HG03108 (cell line): ENCODE results near the gene STARD10.
"Not testable (repeated sequence)": the region's sequence is repeated elsewhere in the genome, so short reads cannot be mapped to it uniquely, and the experiment has no call there.

ENCODE experiments used
- ATAC-seq: cut with Tn5 transposase; IDR thresholded peaks from one replicate; pipeline ENCODE4 v1.9.1; 2021; ENCODE audit warnings: moderate library complexity; ENCODE audit not compliant: unreplicated experiment

The STARD10 gene, protein sequence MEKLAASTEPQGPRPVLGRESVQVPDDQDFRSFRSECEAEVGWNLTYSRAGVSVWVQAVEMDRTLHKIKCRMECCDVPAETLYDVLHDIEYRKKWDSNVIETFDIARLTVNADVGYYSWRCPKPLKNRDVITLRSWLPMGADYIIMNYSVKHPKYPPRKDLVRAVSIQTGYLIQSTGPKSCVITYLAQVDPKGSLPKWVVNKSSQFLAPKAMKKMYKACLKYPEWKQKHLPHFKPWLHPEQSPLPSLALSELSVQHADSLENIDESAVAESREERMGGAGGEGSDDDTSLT

DNA sequence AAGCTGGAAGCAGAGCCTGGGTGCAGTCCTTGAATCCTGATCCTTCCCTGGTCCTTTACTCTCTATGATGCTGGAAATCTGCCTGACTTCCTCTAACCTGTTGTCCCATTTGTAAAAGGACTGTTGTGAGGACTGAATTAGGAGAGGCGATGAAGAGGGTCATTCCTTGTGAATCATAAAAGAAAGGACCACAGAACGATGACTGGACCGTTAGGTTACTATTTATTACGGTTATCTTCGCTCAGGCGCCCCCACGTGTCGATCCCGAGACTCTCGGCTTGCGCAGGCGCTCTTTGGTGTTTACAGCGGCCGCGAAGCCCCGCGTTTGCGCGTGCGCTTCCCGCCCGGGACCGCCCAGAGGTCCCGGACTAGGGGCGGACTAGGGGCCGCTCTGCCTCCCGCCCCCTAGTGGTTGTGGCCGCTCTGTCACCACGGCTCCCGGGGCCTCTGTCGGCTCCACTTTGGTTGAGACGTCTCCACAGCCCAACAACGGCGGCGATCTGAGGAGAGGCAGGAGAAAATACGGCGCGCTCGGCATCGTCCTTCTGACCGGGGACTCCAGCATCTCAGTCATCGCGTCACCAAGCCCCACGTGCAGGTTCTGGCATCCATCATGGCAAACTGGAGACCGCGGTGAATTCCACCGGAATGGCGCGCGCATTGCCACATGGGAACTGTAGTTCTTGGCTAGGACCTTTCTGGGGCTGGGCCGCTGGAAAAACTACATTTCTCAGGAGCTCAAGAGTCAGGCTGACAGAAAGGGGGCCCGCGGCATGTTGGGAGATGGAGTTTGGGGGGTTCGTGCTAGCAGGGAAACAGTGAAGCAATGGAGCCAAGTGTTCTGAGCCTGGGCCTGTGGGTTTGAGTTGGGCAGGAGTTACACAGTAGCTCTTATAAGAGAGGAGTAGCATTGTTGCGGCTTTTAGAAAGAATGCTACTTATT, at the start of gene STARD10:
Gene STARD10 (minus strand): TSS at position 623 of the 943 bp plus-strand sequence. CDS start 12,866 bp downstream, outside the sequence.
- peak; percentile 86 for ATAC-seq

DNA sequence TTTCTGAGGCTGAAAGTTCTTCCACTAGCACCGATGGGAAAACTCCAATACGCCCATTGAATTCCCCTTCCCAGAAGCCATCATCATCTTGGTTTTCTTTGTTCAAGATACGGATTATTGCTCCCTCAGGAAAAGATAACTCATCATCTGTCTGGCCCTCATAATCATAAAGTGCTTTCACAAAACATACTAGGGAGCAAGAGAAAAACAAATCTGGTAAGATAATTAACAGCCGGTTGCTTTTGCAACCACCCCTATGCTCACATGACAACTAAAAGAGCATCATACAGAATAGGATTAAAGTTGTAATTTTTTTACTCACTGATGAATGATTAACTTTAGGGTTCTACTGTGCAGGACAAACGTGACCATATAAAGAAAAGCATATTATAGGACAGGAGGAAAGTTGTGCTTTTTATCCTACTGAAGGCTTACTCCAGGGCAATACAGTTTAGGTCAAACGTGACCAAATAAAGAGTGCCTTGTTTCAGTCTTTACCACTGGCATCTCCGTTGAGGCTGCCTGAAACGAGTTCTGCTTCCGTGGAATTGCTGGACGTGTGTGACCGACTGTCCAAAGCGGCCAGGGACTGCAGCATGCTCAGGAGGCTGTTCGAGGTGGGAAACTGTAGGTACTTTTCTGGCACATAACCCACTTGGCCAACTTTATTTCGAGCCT, 48.9 kb upstream of the STARD10 start:
- ATAC-seq = no peak

DNA sequence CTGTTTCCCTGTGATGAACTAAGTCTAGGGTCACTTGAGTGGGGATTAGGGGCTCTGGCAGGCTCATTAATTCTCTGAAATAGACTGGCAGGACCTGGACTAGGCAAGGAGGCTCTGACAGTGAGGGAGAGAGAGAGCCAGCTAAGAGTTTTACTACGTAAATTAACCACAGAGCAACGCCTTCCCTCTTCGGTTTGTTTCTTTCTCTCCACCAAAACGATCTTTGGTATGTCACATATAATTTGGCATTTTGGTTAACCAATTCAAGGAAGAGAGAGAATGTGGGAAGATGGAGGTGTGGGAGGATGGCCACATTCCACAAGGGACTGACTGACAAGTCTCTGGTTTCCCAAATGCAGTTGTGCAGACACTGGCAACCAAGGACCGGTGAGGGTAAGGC, 48.3 kb upstream of the STARD10 start:
- no peak for ATAC-seq

DNA sequence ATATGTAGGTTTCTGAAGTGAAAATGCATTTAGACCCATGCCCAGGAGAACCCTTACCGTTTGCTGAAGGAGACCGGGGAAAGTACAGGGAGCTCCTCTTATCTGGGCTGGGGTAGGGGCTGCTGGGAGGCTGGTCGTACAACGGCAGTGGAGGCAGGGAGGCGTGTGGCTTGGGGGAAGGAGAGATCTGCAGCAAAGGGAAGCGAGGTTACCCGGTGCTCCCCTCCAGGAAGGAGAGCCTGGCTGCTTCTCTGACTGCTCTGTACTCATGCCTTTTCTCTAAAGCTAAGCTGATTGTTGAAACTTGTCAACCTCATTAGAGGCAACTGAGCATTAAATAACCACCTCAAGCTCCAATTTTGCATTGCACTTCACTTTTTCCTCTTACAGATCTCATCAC, 47.5 kb upstream of the STARD10 start:
- no peak for ATAC-seq

DNA sequence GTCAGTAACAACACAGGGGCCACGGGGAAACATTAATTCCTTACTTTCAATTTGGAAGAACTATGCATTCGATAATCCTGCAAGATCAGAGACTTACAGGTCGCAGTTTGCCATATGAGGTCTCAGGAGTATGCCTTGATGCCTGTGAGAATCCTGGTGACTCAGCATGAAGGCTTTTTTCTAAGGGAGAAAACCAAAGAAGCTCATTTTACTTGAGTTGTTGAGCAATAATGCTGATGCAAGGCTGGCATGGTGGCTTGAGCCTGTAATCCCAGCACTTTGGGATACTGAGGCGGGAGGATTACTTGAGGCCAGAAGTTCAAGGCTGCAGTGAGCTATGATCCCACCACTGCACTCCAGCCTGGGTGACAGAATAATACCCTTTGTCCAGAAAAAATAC, 46.9 kb upstream of the STARD10 start:
- ATAC-seq = no peak

DNA sequence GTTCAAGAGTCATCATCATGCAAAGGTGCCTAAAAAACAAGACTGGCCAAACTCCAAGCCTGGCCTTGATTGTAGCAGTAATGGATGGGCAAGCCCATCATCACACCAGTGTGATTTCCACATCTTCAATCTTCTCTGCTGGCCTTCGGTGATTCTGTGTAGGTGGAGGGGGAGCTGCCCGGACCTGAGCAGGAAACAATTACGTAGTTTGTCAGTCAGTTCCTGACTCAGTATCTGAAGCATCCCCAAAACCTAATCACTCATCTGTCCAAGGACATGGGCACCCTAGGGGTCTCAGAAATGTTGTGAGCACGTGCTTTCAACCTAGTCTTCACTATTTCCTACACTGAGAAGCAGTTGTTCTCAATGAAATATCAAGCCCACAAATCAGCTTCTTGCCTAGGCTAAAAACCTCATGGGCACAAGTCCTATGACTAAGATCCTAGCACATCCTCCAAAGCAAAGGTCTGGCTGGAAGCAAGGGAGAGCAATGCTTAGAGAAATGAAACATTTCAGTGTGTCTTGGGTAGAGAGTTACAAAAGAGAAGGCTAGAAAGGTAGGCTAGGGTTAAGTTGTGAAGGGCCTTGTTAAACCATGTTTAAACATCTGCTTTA, 45.0 kb upstream of the STARD10 start:
- ATAC-seq = no peak

DNA sequence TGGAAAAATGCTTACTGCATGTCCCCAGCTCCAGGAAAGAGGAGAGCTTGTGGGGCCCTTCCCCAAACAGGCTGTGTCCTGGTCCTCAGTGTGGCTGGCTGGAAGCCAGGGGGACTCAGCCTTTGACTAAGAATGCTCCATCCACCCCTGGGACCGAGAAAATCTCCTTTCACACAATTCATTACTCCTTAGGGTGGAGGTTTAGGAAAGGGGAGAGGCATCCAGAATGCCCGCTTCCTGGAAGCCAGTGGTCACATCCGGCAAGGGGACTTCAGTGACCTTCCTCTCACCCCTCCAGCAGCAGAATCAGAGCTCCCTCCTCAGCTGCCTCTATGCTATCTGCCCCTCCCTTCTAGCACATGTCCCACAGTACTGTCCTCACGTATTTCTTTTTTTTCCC, 42.3 kb upstream of the STARD10 start:
- no peak for ATAC-seq

DNA sequence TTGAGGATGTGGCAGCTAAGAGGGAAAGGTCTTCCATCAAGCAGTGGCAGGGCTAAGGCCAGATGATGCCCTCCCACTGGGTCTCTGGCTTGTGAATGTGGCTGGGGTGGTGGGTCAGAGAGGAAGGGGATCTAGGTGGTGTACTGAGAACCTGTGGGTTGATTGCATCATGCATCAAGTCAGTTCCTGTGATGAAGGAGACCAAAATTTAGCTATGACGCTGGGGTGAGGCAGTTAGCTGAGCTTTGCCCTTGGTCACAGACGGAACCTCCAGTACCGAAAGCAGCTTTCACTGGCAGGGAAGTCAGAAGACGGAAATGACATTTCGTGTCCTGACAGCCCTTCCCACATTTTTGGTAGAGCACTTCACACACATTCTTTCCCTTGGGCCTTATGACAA, 41.1 kb upstream of the STARD10 start:
- no peak for ATAC-seq

DNA sequence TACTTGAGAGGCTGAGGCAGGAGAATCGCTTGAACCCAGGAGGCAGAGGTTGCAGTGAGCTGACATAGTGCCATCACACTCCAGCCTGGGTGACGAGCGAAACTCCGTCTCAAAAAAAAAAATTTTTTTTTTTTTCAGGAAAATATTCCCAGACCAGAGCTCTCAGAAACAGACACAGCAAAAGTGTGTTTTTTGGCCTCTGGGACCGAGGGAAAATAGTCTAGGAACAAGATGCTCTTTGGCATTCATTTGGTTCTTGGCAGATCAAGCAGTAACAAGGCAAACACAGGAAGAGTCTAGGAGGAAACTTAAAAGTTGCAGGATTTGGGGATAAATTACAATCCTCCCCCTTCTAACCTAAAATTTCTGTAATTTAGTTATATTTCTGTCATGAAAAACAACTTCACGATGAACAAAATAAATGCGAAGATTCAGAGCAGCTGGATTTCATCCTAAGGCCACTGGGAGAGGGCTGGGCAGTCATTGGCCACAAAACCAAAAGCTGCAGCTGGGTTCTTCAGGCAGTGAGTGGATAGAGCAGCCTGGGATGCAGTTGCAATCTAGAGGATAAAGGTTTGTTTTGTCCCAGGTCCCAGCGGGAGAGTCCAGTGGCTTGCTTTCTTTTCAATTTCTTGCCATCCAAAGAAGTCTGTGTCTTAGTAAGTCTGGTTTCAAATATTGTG, 40.1 kb upstream of the STARD10 start:
- ATAC-seq = no peak

DNA sequence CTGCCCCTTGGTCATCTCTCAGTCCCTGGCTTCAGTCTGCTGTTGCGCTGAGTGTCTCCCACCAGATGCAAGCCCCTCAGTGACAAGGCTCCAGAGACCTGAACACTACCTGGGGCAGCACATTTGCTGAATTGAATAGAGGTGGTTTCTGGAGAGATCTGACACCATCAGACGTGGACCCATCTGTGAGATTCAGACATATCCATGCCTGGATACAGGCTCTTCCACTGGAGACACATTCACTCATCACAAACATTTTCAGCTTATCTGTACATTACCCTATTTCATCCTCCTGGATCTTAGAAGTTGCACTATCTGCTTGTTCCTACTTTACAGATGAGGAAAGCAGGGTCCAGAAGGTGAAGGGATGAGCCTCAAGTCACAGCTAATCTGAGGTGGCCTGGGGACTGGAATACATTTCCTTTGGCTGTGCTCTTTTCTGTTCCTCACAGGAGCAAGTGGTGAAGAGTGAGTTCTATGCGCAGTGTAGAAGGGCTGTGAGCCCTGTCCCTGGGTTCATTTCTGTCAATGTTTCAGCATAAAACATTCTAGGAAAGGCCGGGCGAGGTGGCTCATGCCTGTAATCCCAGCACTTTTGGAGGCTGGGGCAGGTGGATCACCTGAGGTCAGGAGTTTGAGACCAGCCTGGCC, 39.4 kb upstream of the STARD10 start:
- ATAC-seq = no peak

DNA sequence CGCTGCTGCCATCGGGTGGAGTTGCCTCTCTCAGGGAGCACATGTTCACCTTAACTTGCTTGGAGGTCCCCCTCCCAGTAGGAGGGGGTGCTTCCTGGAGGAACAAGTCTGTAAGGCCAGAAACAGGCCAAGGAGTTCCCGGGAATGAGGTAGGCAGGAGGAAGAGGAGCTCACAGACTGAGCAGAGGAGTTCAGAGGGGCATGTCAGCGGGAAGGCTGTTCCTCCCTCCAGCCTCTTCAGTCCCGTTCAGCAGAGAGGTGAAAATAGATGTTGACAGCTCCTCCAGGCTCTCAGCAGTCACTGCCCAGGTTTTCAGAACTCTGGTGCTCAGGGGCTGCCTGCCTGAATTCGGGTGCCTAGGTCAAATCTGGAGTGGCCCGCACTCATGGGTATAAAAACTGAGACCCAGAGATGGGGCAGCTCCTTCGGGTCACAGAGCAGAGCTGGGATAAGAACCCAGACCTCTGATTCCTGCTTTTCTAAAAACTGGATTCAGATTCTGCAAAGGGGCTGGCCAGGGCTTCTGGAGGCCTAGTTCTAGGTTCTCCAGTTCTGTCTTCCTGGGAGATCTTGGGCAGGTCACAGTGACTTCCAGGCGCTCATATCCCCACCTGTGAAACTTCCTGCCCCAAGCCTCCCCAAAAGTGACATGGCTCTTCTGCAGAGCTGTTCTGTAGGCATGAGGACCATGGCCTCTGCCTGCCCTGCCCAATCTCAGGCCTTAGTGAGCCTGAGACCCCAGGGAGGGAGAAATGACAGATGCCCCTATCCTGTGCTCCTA, 38.6 kb upstream of the STARD10 start:
- ATAC-seq = no peak

DNA sequence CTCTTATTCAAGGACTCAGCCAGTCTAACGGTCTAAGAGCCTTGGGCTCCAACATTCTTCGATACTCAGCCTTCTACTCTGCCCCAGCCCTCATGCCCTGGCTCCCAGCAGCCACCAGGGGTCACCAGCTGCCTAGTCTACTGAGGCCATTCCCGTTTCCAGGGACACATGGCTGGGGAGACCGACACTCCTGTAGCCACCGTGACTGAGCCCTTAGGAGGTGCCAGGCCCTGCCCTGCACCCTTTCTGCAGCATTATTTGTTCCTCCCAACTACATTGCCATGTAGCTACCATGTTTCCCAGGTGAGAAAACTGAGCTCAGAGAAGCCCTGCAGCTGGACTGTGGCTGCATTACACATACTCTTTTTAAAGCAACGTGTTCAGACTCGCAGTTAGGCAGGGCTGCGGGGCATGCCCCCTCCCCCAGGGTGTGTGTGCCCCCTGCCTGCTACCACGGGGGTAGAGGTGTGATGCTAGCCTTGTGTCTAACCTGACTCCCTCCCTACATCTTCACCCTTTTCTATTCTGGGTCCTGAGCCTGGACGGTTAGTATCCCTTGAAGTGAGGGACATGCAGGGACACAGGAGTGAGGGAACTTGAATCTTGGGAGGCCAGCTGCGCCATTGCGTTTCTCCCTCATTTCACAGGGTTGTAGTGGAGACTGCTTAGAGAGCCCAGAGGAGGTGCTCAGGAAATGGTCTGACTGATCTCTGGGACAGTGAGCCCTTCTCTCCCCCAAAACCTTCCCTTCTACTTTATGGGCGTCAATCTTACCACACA, 37.9 kb upstream of the STARD10 start:
- no peak for ATAC-seq

DNA sequence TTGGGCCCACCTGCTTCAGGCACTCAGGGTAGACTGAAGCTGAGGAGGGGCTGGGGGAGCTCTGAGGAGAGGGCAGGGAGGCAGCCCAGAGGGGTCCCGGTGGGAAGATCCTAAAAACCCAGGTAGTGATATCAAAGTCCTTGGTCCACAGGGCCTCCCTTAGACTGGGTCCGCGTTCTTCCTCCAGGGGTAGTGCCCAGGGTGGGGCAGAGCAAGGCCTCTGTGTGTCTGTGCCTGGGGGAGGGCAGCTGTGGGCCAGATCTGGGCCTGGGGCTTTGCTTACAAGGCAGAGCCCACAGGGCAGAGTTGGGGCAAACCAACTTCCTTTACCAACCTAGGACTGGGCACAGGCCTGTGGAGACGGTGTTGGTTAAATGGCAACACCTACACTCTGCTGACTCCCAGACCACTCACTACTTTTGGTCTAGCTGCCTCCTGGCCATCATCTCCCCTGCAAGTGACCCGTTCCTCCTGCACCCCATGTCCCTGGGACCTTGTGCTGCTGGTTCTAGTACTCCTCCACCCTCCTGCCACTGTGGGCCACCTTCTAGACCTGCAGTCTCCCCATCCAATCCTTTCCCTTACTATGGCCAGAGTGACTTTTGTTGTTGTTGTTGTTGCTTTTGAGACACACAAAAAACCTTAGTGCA, 36.2 kb upstream of the STARD10 start:
- ATAC-seq = no peak

DNA sequence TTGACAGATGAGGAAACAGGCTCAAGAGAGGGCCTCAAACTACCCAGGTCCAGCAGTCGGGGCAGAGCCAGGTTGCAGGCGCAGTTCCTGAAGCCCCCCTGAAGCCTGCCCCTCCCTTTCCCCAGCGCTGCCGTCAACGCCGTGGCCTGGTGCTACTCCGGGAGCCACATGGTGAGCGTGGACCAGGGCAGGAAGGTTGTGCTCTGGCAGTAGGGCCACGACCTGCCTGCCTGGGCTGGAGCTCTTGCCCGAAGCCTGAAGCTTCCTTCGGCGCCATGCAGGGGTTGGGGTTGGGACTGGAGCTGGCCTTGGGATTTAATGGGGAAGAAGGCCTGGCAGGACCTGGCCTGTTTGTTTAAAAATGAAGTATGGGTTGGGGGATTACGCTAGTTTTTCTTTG, 35.3 kb upstream of the STARD10 start:
- no peak for ATAC-seq

DNA sequence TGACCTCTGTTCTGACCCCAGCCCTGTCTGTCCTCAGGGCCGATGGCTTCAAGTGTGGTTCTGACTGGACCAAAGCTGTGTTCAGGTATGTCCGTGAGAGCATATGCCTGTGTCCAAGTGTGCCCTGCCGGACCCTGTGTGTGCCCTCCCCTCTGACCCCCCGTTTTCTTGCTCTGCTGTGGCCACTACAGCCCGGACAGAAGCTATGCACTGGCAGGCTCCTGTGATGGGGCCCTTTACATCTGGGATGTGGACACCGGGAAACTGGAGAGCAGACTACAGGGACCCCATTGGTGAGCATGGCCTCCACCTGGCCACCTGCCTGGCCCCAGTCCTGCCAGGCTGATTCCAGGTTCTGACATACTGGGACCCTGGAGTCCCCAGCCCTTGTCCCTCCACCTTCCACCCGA, 34.9 kb upstream of the STARD10 start:
- no peak for ATAC-seq

DNA sequence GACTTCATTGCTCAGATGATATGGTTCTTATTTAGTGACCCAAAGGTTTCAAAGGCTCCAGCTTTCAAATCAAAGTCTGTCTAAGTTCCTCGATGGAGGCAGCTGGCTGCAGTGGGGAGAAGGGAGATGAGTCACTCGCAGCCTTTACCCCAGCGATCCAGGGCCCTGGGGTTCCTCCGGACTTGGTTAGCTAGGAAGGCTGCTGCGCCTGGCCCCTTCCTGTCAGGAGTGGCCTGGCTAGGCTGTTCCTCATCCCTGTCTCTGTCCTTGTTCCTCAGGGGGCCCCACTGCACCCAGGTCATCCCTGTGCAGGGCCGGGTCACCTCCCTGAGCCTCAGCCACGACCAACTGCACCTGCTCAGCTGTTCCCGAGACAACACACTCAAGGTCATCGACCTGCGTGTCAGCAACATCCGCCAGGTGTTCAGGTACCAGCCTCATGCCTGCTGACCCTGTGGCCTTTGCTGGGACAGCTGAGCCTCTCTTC, 34.3 kb upstream of the STARD10 start:
- no peak for ATAC-seq

DNA sequence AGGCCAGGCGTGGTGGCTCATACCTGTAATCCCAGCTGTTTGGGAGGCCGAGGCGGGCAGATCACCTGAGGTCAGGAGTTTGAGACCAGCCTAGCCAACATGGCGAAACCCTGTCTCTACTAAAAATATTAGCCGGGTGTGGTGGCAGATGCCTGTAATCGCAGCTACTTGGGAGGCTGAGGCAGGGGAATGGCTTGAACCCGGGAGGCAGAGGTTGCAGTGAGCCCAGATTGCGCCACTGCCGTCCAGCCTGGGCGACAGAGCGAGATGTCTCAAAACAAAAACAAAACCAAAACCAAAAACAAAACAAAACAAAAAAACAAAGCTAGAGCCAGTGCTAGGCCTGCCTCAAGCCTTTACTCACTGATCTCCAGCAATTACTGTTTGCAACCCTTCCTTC, 33.8 kb upstream of the STARD10 start:
- not testable (repeated sequence) for ATAC-seq

DNA sequence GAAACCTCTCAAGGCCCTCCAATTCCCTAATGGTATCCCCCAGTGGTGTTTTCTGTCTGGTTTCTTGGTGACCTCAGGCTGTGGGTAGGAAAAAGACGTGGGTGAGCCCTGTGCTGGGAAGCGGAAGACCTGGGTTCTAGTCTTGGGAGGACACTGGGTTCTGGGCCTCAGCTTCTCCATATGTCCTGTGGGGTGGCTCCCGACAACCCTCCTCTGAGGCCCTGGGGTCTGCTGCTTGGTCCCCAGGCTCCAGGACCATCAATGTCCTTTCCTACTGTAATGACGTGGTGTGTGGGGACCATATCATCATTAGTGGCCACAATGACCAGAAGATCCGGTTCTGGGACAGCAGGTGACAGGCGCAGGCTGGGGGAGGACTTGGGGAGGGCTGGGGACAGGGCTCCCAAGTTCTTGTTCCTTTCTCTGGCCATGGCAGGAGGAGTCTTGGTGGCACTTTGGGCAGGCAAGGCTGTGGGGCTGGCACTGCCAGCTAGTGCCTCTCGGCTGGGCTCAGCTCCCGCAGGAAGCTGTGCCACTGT, 33.2 kb upstream of the STARD10 start:
- no peak for ATAC-seq
